HepG2 (cell line): ENCODE data around the gene UNC119B. TPM values are rescaled to one million over a fixed set of nuclear protein-coding genes. Genes with fewer than 3 reads are reported as not detected.
A peak's percentile ranks its signal among the peaks of the same experiment; 100 is the strongest.

Experiments
- ATAC-seq: fragments of 200-7000 bp; cut with Tn5 transposase; 3 replicates; pipeline ENCODE4 v1.9.1; 2020; ENCODE audit warnings: mild to moderate bottlenecking, moderate library complexity
- BruUV-seq: library from RNA; stranded (reverse); fragments of 400-500 nt; replicated peaks from 2 replicates; lab custom pipeline; 2021; lab: Mats Ljungman, UMichigan
- CTCF ChIA-PET: fragments of 300-600 bp; formaldehyde crosslinking; extraction: SDS; loops from one replicate; lab custom pipeline; 2021; ENCODE audit warnings: low total read pairs, inconsistent platforms, low intra/inter-chr PET ratio; lab: Yijun Ruan, JAX
- POLR2A ChIA-PET: fragments of 350-600 bp; sonication (Branson Sonifier 250); formaldehyde crosslinking; loops from one replicate; lab custom pipeline; 2020; ENCODE audit warnings: antibody characterized with exemption, inconsistent platforms; lab: Yijun Ruan, JAX
- DNase-seq: peaks from one replicate; pipeline ENCODE4 v3.0.0-alpha.2; 2015; ENCODE audit warnings: low spot score
- FAIRE-seq: peaks from 3 replicates; lab custom pipeline; 2011; peaks lifted over from hg19 to GRCh38; lab: Jason Lieb, UNC
- H2AFZ ChIP-seq: one replicate; pipeline ENCODE4 v1.6.1; 2011; ENCODE audit warnings: low read length, inconsistent platforms
- H3K27ac ChIP-seq: fragments of 300-600 bp; 3 replicates; pipeline ENCODE4 v1.8.0; 2011; ENCODE audit warnings: mixed run types, mild to moderate bottlenecking, mixed read lengths, low read length, inconsistent platforms; ENCODE audit not compliant: insufficient read depth; ENCODE audit errors: extremely low read length
- H3K27me3 ChIP-seq, 2 experiments: fragments of 200-600 bp in 1 of 2; 2 replicates in 1 of 2; 3 replicates in 1 of 2; pipeline versions ENCODE4 v1.6.0 to v1.8.0; 2011; ENCODE audit warnings: low read length in 2 of 2, mild to moderate bottlenecking in 2 of 2, moderate library complexity in 2 of 2, inconsistent platforms in 1 of 2; ENCODE audit not compliant: insufficient read depth in 2 of 2, control insufficient read depth in 1 of 2
- H3K36me3 ChIP-seq, 2 experiments: fragments of 200-600 bp in 1 of 2; replicated peaks in 1 of 2; 2 replicates in 1 of 2; 3 replicates in 1 of 2; pipeline versions ENCODE4 v1.5.1 to v1.8.0; 2011; ENCODE audit warnings: low read length in 2 of 2, inconsistent platforms in 1 of 2; ENCODE audit not compliant: insufficient read depth in 2 of 2, control insufficient read depth in 1 of 2
- H3K4me1 ChIP-seq: 2 replicates; pipeline ENCODE4 v1.5.1; 2012; ENCODE audit warnings: low read length, inconsistent platforms; ENCODE audit not compliant: insufficient read depth
- H3K4me2 ChIP-seq: 2 replicates; pipeline ENCODE4 v1.6.0; 2011; ENCODE audit warnings: low read depth, low read length, inconsistent platforms
- H3K4me3 ChIP-seq, 3 experiments: fragments of 200-600 bp in 1 of 3; sonication (generic), shearing (Covaris generic) in 1 of 3; replicated peaks in 1 of 3; 2 replicates each; pipeline ENCODE4 v1.5.1; 2011 to 2016; ENCODE audit warnings: low read length in 3 of 3, inconsistent platforms in 2 of 3, low read depth in 2 of 3, mild to moderate bottlenecking in 2 of 3, control low read depth in 1 of 3, mixed read lengths in 1 of 3; ENCODE audit not compliant: insufficient read depth in 1 of 3
- H3K79me2 ChIP-seq: one replicate; pipeline ENCODE4 v1.6.1; 2011; ENCODE audit warnings: low read length, inconsistent platforms; ENCODE audit not compliant: insufficient read depth
- H3K9ac ChIP-seq: 2 replicates; pipeline ENCODE4 v1.6.0; 2011; ENCODE audit warnings: mild to moderate bottlenecking, low read depth, low read length, inconsistent platforms; ENCODE audit not compliant: insufficient read depth
- H3K9me3 ChIP-seq: 2 replicates; pipeline ENCODE4 v1.5.1; 2012; ENCODE audit warnings: mild to moderate bottlenecking, low read length
- H4K20me1 ChIP-seq: 2 replicates; pipeline ENCODE4 v1.6.0; 2011; ENCODE audit warnings: inconsistent platforms, mild to moderate bottlenecking, low read length, moderate library complexity; ENCODE audit not compliant: insufficient read depth
- ASH2L ChIP-seq: fragments of 300-600, 200-600 bp; sonication (generic); IDR thresholded peaks from 2 replicates; pipeline ENCODE4 v1.7.0; 2017; ENCODE audit warnings: low read depth, mild to moderate bottlenecking, moderate library complexity, mixed read lengths, low read length; ENCODE audit not compliant: insufficient read length
- FOXJ3 ChIP-seq: sonication (generic); formaldehyde crosslinking; IDR thresholded peaks from 2 replicates; pipeline ENCODE4 v1.4.0; 2020; ENCODE audit warnings: missing genetic modification reagents, mild to moderate bottlenecking, borderline replicate concordance
- HMGA1 ChIP-seq: sonication (generic); formaldehyde crosslinking; conservative IDR thresholded peaks from 2 replicates; pipeline ENCODE4 v1.4.0; 2020; ENCODE audit warnings: missing genetic modification reagents
- KAT7 ChIP-seq: IDR thresholded peaks from 2 replicates; pipeline ENCODE4 v1.6.1; 2018; ENCODE audit warnings: borderline replicate concordance, missing compliant biosample characterization
- ZC3H13 ChIP-seq: sonication (generic); formaldehyde crosslinking; IDR thresholded peaks from 2 replicates; pipeline ENCODE4 v1.8.1; 2023; ENCODE audit warnings: mild to moderate bottlenecking, missing genetic modification reagents, moderate library complexity
- ZMYM2 ChIP-seq: sonication (generic); formaldehyde crosslinking; IDR thresholded peaks from 2 replicates; pipeline ENCODE4 v1.8.0; 2022; ENCODE audit warnings: mild to moderate bottlenecking, missing genetic modification reagents
- ZNF468 ChIP-seq: sonication (generic); formaldehyde crosslinking; IDR thresholded peaks from 2 replicates; pipeline ENCODE4 v1.8.0; 2022; ENCODE audit warnings: mild to moderate bottlenecking, moderate library complexity, missing genetic modification reagents
- ZNF615 ChIP-seq: sonication (generic); formaldehyde crosslinking; IDR thresholded peaks from 2 replicates; pipeline ENCODE4 v1.5.0; 2020; ENCODE audit warnings: mild to moderate bottlenecking, missing genetic modification reagents, borderline replicate concordance
- ZNF670 ChIP-seq: sonication (generic); formaldehyde crosslinking; IDR thresholded peaks from 2 replicates; pipeline ENCODE4 v1.8.0; 2022; ENCODE audit warnings: mild to moderate bottlenecking, missing genetic modification reagents, borderline replicate concordance
- WGBS: methylation state at CpG from one replicate; pipeline ENCODE4 v1.1.6; 2017; ENCODE audit warnings: low lambda C conversion rate; 5-methylcytosine and 5-hydroxymethylcytosine counted together
- in situ Hi-C: cut with HindIII; loops from 2 replicates; pipeline ENCODE4 v1.10.0; 2017; ENCODE audit warnings: low pct_unique_long_range_greater_than_20kb; ENCODE audit not compliant: extremely low pct_ligation_motif_present
- intact Hi-C: fragments of 100-400 bp; cut with micrococcal nuclease; formaldehyde crosslinking; loops from one replicate; pipeline ENCODE4 v1.10.0; 2022; ENCODE audit not compliant: unreplicated experiment
- polyA plus RNA-seq, 8 experiments: library from polyadenylated mRNA; depleted of rRNA in 3 of 8; stranded (reverse) in 7 of 8; unstranded in 1 of 8; fragments of >200 nt; fragmentation: Illumina TruSeq in 4 of 8; extraction: Trizol in 4 of 8; gene quantifications; 2 replicates each; pipeline versions ENCODE4 v1.2.1 to v1.2.3, GENCODE V29; 2011 to 2016; ENCODE audit warnings: low read depth in 4 of 8, missing spikeins in 1 of 8, mixed read lengths in 1 of 8; ENCODE audit not compliant: insufficient read depth in 1 of 8
- total RNA-seq, 5 experiments: library from RNA; depleted of rRNA; stranded (reverse); fragments of >200 nt; fragmentation: Illumina TruSeq; extraction: Trizol; gene quantifications; 2 replicates each; pipeline ENCODE4 v1.2.3, GENCODE V29; 2016; ENCODE audit warnings: low read depth in 1 of 5
- TF ChIP-seq, protein P1 (sequence below): IDR thresholded peaks from 2 replicates; pipeline ENCODE4 v1.6.1; 2012; ENCODE audit warnings: inconsistent platforms
- TF ChIP-seq, protein P2 (sequence below): sonication (generic); formaldehyde crosslinking; IDR thresholded peaks from 2 replicates; pipeline ENCODE4 v1.5.1; 2020; ENCODE audit warnings: missing genetic modification reagents, mild to moderate bottlenecking, borderline replicate concordance
- TF ChIP-seq, protein P3 (sequence below): sonication (generic); formaldehyde crosslinking; IDR thresholded peaks from 2 replicates; pipeline ENCODE4 v1.4.0; 2020; ENCODE audit warnings: mild to moderate bottlenecking, missing genetic modification reagents
- TF ChIP-seq, protein P4 (sequence below): sonication (generic); formaldehyde crosslinking; IDR thresholded peaks from 2 replicates; pipeline ENCODE4 v1.4.0; 2020; ENCODE audit warnings: missing genetic modification reagents, borderline replicate concordance
- TF ChIP-seq, protein P5 (sequence below): sonication (generic); formaldehyde crosslinking; IDR thresholded peaks from 2 replicates; pipeline ENCODE4 v1.4.0; 2020; ENCODE audit warnings: missing genetic modification reagents
- TF ChIP-seq, protein P6 (sequence below): sonication (generic); formaldehyde crosslinking; IDR thresholded peaks from 2 replicates; pipeline ENCODE4 v1.8.0; 2022; ENCODE audit warnings: missing genetic modification reagents, mild to moderate bottlenecking, borderline replicate concordance

UNC119B gene
- total and polyA plus RNA-seq, 2 of the 13 experiments (the other 11 are each of a cell fraction or from before 2014, with no cell fraction given) = 19.6 to 19.7 TPM

DNA sequence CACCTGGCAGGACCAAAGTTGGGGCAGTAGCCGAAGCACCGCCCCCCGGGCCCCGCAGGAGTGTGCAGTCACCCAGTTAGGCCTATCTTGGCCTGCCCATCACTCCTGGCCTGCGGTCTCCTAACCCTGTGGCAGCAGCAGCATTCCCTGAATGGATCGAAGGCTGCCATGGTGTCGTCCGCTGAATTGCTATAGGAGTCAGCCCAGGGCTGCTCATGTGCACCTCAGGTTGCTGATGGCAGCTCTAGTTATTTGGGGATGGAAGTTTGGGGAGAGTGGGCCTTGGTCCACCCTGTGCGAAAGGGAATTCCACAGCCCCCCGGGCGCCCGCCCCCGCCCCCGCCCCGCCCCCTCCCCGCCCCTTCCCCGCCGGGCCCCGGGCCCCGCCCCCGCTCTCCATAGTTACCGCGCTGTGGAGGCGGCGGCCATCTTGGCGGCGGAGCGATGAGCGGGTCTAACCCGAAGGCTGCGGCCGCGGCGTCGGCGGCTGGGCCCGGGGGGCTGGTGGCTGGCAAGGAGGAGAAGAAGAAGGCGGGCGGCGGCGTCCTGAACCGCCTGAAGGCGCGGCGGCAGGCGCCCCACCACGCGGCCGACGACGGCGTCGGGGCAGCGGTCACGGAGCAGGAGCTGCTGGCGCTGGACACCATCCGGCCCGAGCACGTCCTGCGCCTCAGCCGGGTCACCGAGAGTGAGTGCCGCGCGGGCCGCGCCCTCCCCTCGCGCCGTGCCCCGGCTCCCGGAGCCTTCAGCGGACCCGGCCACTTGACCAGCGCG, at the start of gene UNC119B (continued):
- TF ChIP-seq ZNF670 = no peak
- TF ChIP-seq FOXJ3 (CRISPR knock-in tag) = no peak
- TF ChIP-seq, protein P1, sequence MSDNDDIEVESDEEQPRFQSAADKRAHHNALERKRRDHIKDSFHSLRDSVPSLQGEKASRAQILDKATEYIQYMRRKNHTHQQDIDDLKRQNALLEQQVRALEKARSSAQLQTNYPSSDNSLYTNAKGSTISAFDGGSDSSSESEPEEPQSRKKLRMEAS = 0 out of 2 replicates have a peak, but pooled peaks have one; percentile 29
- peak; percentile 66; the same call in 1 of the 2 replicates for TF ChIP-seq KAT7 (CRISPR knock-in tag)
- TF ChIP-seq, protein P2, sequence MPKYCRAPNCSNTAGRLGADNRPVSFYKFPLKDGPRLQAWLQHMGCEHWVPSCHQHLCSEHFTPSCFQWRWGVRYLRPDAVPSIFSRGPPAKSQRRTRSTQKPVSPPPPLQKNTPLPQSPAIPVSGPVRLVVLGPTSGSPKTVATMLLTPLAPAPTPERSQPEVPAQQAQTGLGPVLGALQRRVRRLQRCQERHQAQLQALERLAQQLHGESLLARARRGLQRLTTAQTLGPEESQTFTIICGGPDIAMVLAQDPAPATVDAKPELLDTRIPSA (CRISPR knock-in tag) = peak; percentile 59; the same call in 1 of the 2 replicates

DNA sequence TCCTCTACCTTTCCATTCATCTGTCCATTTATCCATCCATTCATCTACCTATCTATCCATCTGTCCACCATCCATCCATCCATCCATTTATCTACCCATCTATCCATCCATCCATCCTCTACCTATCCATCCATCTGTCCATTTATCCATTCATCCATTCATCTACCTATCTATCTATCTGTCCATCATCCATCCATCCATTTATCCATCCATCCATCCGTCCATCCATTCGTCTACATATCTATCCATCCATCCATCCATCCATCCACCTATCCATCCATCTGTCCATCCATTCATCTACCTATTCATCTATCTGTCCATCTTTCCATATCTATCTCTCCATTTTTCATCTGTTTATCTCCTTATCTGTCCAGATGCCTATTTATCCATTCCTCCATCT, 48.8 kb upstream of the UNC119B start:
- CTCF ChIA-PET = no interaction called here
- no peak overlapping the region for H3K4me2 ChIP-seq
- H3K36me3 ChIP-seq = no peaks in the 10 kb centered on the region
- H3K9me3 ChIP-seq = no peaks in the 10 kb centered on the region
- H4K20me1 ChIP-seq = no peaks in the 10 kb centered on the region
- no peak for FAIRE-seq
- DNase-seq = no peak
- H3K79me2 ChIP-seq = no peaks in the 10 kb centered on the region
- H3K4me1 ChIP-seq = peaks cover 16% of the 10 kb centered on the region
- H3K4me3 ChIP-seq = no peak overlapping the region
- under 1% methylated on average over 2 of the region's 2 CpGs for WGBS
- no peak overlapping the region for H2AFZ ChIP-seq
- in situ Hi-C loops (no loop called here), intact Hi-C loops (no loop called here)
- no peak for ATAC-seq
- no TSS peak for BruUV-seq
- POLR2A ChIA-PET = interaction anchor here (0.9 kb wide), 1 partner anchor 12 kb away, joined by 3 read pairs; no protein-coding TSS in a partner anchor
- H3K27ac ChIP-seq = no peak overlapping the region
- no peak overlapping the region for H3K9ac ChIP-seq
- peaks cover 3 to 21% of the 10 kb centered on the region in 2 experiments; a peak in 4 of 5 replicates for H3K27me3 ChIP-seq
- TF ChIP-seq ZMYM2 (CRISPR knock-in tag) = no peak
- TF ChIP-seq, protein P3, sequence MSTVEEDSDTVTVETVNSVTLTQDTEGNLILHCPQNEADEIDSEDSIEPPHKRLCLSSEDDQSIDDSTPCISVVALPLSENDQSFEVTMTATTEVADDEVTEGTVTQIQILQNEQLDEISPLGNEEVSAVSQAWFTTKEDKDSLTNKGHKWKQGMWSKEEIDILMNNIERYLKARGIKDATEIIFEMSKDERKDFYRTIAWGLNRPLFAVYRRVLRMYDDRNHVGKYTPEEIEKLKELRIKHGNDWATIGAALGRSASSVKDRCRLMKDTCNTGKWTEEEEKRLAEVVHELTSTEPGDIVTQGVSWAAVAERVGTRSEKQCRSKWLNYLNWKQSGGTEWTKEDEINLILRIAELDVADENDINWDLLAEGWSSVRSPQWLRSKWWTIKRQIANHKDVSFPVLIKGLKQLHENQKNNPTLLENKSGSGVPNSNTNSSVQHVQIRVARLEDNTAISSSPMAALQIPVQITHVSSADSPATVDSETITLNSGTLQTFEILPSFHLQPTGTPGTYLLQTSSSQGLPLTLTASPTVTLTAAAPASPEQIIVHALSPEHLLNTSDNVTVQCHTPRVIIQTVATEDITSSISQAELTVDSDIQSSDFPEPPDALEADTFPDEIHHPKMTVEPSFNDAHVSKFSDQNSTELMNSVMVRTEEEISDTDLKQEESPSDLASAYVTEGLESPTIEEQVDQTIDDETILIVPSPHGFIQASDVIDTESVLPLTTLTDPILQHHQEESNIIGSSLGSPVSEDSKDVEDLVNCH (CRISPR knock-in tag) = no peak
- no peak for TF ChIP-seq HMGA1 (CRISPR knock-in tag)
- TF ChIP-seq, protein P4, sequence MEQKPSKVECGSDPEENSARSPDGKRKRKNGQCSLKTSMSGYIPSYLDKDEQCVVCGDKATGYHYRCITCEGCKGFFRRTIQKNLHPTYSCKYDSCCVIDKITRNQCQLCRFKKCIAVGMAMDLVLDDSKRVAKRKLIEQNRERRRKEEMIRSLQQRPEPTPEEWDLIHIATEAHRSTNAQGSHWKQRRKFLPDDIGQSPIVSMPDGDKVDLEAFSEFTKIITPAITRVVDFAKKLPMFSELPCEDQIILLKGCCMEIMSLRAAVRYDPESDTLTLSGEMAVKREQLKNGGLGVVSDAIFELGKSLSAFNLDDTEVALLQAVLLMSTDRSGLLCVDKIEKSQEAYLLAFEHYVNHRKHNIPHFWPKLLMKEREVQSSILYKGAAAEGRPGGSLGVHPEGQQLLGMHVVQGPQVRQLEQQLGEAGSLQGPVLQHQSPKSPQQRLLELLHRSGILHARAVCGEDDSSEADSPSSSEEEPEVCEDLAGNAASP (CRISPR knock-in tag) = no peak
- no peak for TF ChIP-seq ZNF468
- TF ChIP-seq ASH2L = no peak
- TF ChIP-seq, protein P5, sequence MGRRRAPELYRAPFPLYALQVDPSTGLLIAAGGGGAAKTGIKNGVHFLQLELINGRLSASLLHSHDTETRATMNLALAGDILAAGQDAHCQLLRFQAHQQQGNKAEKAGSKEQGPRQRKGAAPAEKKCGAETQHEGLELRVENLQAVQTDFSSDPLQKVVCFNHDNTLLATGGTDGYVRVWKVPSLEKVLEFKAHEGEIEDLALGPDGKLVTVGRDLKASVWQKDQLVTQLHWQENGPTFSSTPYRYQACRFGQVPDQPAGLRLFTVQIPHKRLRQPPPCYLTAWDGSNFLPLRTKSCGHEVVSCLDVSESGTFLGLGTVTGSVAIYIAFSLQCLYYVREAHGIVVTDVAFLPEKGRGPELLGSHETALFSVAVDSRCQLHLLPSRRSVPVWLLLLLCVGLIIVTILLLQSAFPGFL (CRISPR knock-in tag) = no peak
- no peak for TF ChIP-seq ZC3H13 (CRISPR knock-in tag)
- TF ChIP-seq, protein P6, sequence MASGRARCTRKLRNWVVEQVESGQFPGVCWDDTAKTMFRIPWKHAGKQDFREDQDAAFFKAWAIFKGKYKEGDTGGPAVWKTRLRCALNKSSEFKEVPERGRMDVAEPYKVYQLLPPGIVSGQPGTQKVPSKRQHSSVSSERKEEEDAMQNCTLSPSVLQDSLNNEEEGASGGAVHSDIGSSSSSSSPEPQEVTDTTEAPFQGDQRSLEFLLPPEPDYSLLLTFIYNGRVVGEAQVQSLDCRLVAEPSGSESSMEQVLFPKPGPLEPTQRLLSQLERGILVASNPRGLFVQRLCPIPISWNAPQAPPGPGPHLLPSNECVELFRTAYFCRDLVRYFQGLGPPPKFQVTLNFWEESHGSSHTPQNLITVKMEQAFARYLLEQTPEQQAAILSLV (CRISPR knock-in tag) = no peak
- no peak for TF ChIP-seq ZNF615 (CRISPR knock-in tag)
